ENCODE results near the gene KRT8.

DNA sequence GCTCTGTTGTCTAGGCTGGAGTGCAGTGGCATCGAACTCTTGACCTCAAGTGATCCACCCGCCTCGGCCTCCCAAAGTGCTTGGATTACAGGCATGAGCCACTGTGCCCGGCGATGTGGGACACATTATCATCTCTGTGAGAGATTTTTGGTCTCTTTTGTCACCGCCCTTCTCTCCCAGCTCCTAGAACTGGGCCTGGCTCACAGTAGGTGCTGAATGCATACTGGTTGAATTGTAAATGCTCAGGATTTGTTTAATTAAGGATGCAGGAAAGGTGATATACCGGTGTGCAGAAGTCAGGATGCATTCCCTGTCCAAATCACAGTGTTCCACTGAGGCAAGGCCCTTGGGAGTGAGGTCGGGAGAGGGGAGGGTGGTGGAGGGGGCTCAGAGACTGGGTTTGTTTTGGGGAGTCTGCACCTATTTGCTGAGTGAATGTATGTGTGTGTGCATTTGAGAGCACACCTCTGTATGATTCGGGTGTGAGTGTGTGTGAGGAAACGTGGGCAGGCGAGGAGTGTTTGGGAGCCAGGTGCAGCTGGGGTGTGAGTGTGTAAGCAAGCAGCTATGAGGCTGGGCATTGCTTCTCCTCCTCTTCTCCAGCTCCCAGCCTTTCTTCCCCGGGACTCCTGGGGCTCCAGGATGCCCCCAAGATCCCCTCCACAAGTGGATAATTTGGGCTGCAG lies 43.0 kb upstream of the KRT8 start:
- TF ChIP-seq, protein P1, sequence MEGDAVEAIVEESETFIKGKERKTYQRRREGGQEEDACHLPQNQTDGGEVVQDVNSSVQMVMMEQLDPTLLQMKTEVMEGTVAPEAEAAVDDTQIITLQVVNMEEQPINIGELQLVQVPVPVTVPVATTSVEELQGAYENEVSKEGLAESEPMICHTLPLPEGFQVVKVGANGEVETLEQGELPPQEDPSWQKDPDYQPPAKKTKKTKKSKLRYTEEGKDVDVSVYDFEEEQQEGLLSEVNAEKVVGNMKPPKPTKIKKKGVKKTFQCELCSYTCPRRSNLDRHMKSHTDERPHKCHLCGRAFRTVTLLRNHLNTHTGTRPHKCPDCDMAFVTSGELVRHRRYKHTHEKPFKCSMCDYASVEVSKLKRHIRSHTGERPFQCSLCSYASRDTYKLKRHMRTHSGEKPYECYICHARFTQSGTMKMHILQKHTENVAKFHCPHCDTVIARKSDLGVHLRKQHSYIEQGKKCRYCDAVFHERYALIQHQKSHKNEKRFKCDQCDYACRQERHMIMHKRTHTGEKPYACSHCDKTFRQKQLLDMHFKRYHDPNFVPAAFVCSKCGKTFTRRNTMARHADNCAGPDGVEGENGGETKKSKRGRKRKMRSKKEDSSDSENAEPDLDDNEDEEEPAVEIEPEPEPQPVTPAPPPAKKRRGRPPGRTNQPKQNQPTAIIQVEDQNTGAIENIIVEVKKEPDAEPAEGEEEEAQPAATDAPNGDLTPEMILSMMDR (IDR thresholded peaks at IDR 0.05; ENCODE audit: poor library complexity, severe bottlenecking): no peak
- no peak for TF ChIP-seq TAF1 (IDR thresholded peaks at IDR 0.05; ENCODE audit: low read depth)
